NT2/D1 (cell line): ENCODE measurements around the gene MED26.

Experiments
- SUZ12 ChIP-seq: IDR thresholded peaks from 2 replicates; pipeline ENCODE4 v1.6.1; 2011; ENCODE audit not compliant: insufficient read length, insufficient read depth; ENCODE audit errors: extremely low read depth
- YY1 ChIP-seq: IDR thresholded peaks from 2 replicates; pipeline ENCODE4 v1.6.1; 2011; ENCODE audit not compliant: insufficient read length, insufficient read depth
- ZNF274 ChIP-seq: IDR thresholded peaks from 2 replicates; pipeline ENCODE4 v1.6.1; 2011; ENCODE audit warnings: mild to moderate bottlenecking, low read depth, low read length

- TF ChIP-seq YY1 (no peak), ZNF274 (no peak), SUZ12 (no peak)
Measured at GRCh38 chr19:16564842-16565241, 63.2 kb downstream of the MED26 start.
